Progenitor cell of endocrine pancreas (in vitro differentiated cells): ENCODE results near the gene MRPL36. TPM values are rescaled to one million over a fixed set of nuclear protein-coding genes. Genes with fewer than 3 reads are reported as not detected.

Experiments
- DNase-seq: peaks from one replicate; pipeline ENCODE4 v3.0.0; 2021; ENCODE audit warnings: low spot score; ENCODE audit not compliant: unreplicated experiment
- H3K27ac Mint-ChIP-seq: 2 replicates; pipeline ENCODE4 v1.8.0; 2021; ENCODE audit warnings: mild to moderate bottlenecking, moderate library complexity, mixed read lengths
- H3K27me3 Mint-ChIP-seq: 2 replicates; pipeline ENCODE4 v1.8.0; 2021; ENCODE audit warnings: mixed read lengths
- H3K36me3 Mint-ChIP-seq: 2 replicates; pipeline ENCODE4 v1.8.0; 2022; ENCODE audit warnings: mixed read lengths; ENCODE audit not compliant: insufficient read depth
- H3K4me1 Mint-ChIP-seq: 2 replicates; pipeline ENCODE4 v1.8.0; 2021; ENCODE audit warnings: low read depth, mixed read lengths
- H3K4me3 Mint-ChIP-seq: 2 replicates; pipeline ENCODE4 v1.8.0; 2021; ENCODE audit warnings: low read depth, mild to moderate bottlenecking, moderate library complexity, mixed read lengths
- H3K9me3 Mint-ChIP-seq: 2 replicates; pipeline ENCODE4 v1.8.0; 2021; ENCODE audit warnings: low read depth, mixed read lengths
- long read RNA-seq: library from polyadenylated mRNA; unstranded; transcript quantifications from one replicate; pipeline ENCODE4 v2.0.0, GENCODE V29; 2020
- total RNA-seq: library from RNA; stranded (reverse); gene quantifications from 2 replicates; pipeline ENCODE4 v1.2.1, GENCODE V29; 2021
- TF ChIP-seq, protein P1 (sequence below): fragments of 200-600 bp; sonication (generic); IDR thresholded peaks from one replicate; pipeline ENCODE4 v1.5.0; 2021; ENCODE audit warnings: antibody characterized with exemption, mild to moderate bottlenecking; ENCODE audit not compliant: unreplicated experiment

Gene MRPL36
- 40.5 and 40.6 TPM in 2 replicates for total RNA-seq
- long read RNA-seq, transcript MRPL36-202 (2 exons, 610 nt) = major isoform, 6 of 15 reads
- long read RNA-seq, partial matches to known transcripts = 2 of 15 reads
- long read RNA-seq, other reads (novel, unspliced or antisense) = 3 of 15 reads

GRCh38 chr5:1799602-1800471, at the start of gene MRPL36:
MRPL36 (minus strand) TSS chr5:1799837; CDS start chr5:1798935, 902 bp downstream.
- Mint-ChIP-seq H3K4me1 (peaks cover 19% of the 10 kb centered on the region), H3K9me3 (no peaks in the 10 kb centered on the region), H3K27ac (peak within 1 kb of the TSS; percentile 99), H3K36me3 (peaks cover 6% of the 10 kb centered on the region), H3K4me3 (peak within 1 kb of the TSS; percentile 99), H3K27me3 (no peaks in the 10 kb centered on the region)
- DNase-seq = peak; percentile 86
- TF ChIP-seq, protein P1, sequence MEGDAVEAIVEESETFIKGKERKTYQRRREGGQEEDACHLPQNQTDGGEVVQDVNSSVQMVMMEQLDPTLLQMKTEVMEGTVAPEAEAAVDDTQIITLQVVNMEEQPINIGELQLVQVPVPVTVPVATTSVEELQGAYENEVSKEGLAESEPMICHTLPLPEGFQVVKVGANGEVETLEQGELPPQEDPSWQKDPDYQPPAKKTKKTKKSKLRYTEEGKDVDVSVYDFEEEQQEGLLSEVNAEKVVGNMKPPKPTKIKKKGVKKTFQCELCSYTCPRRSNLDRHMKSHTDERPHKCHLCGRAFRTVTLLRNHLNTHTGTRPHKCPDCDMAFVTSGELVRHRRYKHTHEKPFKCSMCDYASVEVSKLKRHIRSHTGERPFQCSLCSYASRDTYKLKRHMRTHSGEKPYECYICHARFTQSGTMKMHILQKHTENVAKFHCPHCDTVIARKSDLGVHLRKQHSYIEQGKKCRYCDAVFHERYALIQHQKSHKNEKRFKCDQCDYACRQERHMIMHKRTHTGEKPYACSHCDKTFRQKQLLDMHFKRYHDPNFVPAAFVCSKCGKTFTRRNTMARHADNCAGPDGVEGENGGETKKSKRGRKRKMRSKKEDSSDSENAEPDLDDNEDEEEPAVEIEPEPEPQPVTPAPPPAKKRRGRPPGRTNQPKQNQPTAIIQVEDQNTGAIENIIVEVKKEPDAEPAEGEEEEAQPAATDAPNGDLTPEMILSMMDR = no peak

DNA sequence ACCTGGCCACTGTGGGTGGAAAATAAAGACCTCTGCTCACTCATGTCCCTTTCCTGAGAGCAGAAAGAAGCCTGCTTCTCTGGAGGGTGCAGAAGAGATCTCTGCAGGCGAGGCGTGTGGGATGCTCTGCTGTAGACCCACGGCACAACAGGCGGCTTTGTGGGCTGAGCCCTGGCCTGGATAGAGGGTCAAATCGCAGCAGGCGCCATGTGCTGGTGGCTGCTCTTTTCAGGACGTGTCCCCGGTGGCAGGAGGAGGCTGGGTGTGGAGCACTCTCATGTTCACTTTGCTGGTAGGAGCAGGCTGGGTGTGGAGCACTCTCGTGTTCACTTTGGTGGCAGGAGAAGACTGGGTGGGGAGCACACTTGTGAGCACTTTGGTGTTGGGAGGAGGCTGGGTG, 48.0 kb upstream of the MRPL36 start:
- H3K9me3 Mint-ChIP-seq = no peaks in the 10 kb centered on the region
- no peak for DNase-seq
- peaks cover 49% of the 10 kb centered on the region for H3K27me3 Mint-ChIP-seq
- no peak overlapping the region for H3K4me3 Mint-ChIP-seq
- peak overlapping the region; percentile 31 for H3K27ac Mint-ChIP-seq
- H3K36me3 Mint-ChIP-seq = no peaks in the 10 kb centered on the region
- TF ChIP-seq, protein P1 = no peak
- peaks cover 2% of the 10 kb centered on the region for H3K4me1 Mint-ChIP-seq

- Mint-ChIP-seq H3K9me3 (no peaks in the 10 kb centered on the region), H3K36me3 (no peaks in the 10 kb centered on the region), H3K27me3 (peaks cover 55% of the 10 kb centered on the region), H3K4me1 (peaks cover 2% of the 10 kb centered on the region), H3K27ac (no peak overlapping the region), H3K4me3 (no peak overlapping the region)
- TF ChIP-seq, protein P1 = no peak
- DNase-seq = no peak
These were observed 47.4 kb upstream of the MRPL36 start for GRCh38 chr5:1847056-1847455.

GRCh38 chr5:1846583-1846982, 46.9 kb upstream of the MRPL36 start:
- TF ChIP-seq, protein P1 = no peak
- Mint-ChIP-seq H3K27me3 (peaks cover 53% of the 10 kb centered on the region), H3K36me3 (no peaks in the 10 kb centered on the region)

DNA sequence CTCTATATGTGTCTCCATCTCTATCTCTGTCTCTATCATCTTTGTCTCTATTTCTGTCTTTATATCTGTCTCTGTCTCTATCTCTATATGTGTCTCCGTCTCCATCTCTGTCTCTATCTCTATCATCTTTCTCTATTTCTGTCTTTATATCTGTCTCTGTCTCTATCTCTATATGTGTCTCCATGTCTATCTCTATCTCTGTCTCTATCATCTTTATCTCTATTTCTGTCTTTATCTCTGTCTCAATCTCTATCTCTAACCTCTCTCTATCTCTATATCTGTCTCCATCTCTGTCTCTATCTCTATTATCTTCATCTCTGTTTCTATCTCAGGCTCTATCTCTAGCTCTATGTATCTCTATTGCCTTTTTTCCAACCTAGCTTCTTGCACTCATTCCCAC, 46.1 kb upstream of the MRPL36 start:
- TF ChIP-seq, protein P1 = no peak
- no peak overlapping the region for H3K27ac Mint-ChIP-seq
- peaks cover 7% of the 10 kb centered on the region for H3K4me1 Mint-ChIP-seq
- DNase-seq = no peak
- H3K4me3 Mint-ChIP-seq = no peak overlapping the region
- no peaks in the 10 kb centered on the region for H3K9me3 Mint-ChIP-seq
- H3K27me3 Mint-ChIP-seq = peaks cover 50% of the 10 kb centered on the region
- no peaks in the 10 kb centered on the region for H3K36me3 Mint-ChIP-seq

More at GRCh38 chr5:1846583-1846982, 46.9 kb upstream of the MRPL36 start:
- no peaks in the 10 kb centered on the region for H3K9me3 Mint-ChIP-seq
- no peak overlapping the region for H3K27ac Mint-ChIP-seq
- no peak for DNase-seq
- peaks cover 5% of the 10 kb centered on the region for H3K4me1 Mint-ChIP-seq
- no peak overlapping the region for H3K4me3 Mint-ChIP-seq
